GM04504 (cell line): ENCODE measurements around the gene HMGCS2.

ENCODE experiments used
- DNase-seq: peaks from one replicate; pipeline ENCODE4 v3.0.0-alpha.2; 2012; ENCODE audit warnings: low read depth

The HMGCS2 gene

DNA sequence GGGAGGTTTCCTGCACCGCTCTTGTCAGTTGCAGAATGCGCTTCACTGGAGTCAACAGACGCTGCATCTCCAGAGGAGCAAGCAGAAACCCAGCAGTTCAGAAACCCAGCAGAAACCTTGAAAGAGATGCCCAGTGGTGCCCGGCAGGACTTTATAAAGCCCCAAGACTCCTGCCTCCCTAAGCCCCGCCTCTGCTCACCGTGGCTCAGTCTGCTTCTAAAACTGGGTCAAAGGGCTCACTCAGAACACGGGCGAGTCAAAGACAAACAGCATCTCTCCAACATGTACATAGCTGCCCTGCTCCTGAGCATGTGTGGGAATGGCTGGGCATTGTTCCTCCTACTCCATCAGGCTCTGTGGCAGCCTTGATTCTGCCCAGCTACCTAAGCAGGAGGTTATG lies at the start of gene HMGCS2:
HMGCS2 (minus strand) TSS at position 128 of the 400 bp plus-strand sequence; CDS start at position 67, 61 bp downstream.
- DNase-seq = no peak

DNA sequence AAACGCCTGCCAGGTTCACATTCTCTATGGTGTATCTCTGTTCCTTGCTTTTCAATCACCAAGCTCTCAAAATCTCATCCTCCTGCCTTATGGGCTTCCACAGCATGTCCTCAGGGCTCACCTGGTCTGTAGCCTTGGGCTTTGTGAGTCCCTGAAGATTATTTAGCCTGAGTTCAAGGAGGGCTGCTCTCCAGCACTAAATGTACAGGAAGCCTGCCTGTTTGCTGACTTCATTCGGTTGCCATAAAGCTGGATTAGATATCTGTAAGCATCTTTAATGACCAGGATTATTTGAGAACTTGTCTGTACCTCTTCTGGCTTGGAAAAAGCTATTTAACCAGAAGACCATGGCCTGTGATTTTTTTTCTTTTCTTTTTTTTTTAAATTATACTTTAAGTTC lies 49.5 kb upstream of the HMGCS2 start:
- no peak for DNase-seq

DNA sequence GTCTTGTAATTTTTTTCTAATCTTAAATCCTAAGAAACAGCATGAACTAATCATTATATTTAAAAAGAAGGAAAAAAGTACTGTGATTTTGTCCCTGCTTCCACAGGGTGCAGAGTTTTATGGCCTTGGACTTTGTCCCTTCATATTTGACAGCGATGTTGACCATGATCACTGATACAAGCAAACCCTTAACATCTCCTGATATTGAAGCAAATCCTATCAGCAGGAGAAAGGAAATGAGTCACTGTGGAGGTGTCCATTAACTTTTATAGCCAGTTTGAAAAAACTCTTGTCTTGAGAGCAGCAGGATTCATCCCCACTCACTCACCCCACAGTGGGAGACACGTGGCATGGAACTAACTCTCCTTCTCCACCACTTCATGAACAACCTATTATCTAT lies 47.7 kb upstream of the HMGCS2 start:
- no peak for DNase-seq

DNA sequence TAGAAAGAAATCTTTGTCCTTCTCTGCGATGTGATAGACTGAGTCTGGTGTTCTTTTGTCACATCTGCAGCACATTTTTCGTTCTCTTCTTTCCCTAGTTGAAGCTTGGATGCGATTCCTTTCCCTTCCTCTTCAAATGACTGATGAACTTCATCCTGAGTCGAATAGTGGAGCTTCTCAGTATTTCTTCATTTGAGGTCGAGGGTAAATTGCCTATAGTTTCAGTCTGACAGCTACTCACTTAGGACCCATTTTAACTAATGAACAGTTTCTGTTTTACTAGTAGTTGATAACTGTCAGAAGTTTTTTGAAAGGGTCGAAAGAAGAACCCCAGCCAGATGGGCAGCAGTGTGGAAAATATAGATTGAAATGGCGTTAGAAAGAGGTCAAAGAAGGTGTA lies 47.2 kb upstream of the HMGCS2 start:
- DNase-seq = no peak

DNA sequence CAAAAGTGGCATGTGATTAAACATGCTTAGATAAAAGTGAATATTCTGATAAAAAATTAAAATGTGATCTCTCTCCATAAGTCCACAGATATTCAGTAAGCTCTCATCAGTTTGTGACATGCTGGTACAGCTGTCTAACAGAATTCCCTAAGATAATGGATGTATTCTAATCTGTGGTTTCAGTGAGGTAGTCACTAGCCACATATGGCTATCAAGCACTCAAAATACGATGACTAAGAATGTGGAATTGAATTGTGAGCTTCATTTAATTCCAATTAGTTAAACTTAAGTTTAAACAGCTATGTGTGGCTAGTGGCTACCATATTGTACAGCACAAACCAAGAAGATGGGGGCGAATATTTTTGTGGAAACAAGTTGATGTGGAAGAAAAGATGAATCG lies 46.7 kb upstream of the HMGCS2 start:
- DNase-seq = no peak

GRCh38 chr1:119814288-119814687 lies 45.6 kb upstream of the HMGCS2 start:
- DNase-seq = no peak

- DNase-seq = no peak
Measured at GRCh38 chr1:119811985-119812557, 43.4 kb upstream of the HMGCS2 start.

DNA sequence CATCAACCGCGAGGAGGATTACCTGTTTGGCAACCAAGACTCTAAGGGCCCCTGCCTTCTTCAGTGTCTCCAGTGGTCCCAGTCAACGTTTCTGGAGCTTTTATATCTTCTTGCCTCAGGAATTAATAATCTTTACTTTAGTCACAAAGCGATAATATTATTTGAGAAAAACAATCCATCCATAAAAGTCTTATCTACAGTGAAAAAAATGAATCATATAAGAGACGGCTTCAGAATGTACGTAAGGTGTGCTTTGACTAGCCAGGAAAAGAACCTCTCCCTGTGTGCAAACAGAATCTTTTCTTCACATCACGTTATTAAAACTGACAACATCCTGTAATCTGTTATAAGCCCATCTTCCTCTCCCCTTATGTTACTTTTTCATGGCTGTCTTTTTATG lies 42.7 kb upstream of the HMGCS2 start, which contains the start of gene REG4:
REG4 (minus strand) TSS at position 74 of the 400 bp plus-strand sequence. CDS start 2,691 bp downstream, outside the sequence.
- DNase-seq = no peak

GRCh38 chr1:119808972-119809550 lies 40.4 kb upstream of the HMGCS2 start:
- peak; percentile 24 for DNase-seq

DNA sequence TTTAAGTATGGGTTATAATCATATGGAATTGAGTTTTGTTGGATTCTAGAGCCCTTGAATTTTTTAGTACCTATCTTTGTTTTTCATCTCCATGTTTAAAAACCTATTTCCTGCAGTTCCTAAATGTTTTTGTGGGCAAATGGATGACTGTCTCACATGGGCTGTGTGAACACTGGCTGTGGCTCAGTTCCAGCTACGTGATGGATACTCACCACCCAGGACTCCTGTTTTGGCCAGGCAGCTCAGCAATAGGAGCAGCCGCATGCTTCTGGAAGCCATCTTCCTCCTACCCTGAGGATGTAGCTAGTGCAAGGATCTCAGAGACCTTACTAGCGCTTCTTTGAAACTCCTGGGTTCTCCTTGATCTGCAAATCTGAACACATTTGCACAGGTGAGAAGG lies 39.8 kb upstream of the HMGCS2 start:
- DNase-seq = peak; percentile 22

DNA sequence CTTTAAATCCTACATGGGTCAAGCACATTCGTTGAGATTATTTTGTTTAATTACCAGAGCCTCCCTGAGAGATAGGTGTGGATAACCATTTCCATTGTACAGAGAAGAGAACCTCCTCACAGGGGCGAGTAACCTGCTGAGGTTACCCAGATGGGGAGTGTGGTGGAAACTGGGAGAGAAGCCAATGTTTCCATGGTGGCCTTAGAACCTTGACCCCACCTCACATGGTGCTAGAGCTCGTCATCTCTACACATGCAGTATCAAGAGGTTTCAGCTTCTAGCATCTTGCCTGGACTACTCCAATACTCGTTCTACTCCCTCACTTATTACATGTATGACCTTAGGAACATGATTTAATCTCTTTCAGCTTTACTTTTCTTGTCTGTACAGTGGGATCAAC lies 37.8 kb upstream of the HMGCS2 start:
- DNase-seq = no peak

DNA sequence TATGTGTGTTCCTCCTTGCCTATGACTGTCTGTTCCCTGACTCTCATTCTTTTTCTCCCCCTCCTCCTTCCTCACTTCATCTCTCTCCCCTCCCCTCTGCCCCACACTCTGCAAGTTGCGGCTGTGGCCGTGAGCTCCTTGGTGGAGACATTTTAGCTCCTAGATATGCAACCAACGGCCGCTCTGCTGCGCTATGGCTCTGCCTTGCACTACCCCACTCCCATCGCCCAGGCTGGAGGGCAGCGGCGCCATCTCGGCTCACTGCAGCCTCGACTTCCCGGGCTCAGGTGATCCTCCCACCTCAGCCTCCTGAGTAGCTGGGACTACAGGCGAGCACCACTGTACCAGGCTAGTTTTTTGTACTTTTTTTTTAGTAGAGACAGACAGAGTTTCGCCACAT lies 37.0 kb upstream of the HMGCS2 start:
- DNase-seq = no peak

DNA sequence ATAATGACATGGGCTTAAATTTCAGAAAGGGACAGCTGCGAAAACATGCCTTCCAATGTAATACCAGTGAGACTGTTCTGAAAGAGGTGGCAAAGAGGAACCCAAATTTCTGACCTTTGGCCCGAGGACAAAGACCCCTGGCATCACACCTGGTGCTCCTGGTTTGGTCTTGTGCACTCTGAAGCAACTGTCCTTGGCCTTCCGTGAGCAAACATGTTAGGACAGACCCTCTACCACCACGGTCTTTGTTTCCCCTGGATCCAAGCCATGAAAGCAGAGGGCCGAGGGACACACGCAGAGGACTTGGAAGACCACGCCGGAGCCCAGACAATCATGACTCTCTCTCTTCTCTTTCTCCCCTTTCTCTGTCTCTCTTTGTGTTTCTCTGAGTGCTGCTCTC lies 36.5 kb upstream of the HMGCS2 start:
- DNase-seq = no peak

DNA sequence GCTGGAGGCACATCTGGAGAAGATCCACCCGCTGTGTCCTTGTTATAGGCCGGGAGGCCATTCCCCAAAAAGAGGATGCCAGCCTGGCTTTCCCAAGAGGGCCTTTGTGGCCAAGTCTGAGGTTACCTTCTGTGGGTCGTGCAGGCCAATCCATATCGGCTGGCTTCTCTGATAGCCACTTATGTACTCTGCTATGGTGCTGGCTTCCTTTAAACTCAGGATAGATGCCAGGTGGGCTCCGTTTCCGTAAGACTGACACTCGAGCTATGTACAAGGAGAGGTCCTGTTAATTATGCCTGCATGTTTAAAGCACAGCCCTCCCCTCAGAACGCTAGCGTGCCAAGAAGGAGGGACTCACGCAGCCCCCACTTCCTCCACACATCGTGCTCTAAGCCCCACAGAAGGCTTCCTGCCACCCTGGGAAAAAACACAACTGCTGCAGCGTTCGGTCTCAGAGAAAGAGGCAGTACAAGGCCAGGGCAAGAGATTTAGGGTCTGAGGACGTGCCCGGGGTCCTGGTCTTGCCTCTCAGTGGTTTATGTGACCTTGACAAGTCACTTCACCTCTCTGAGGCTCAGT lies 31.0 kb upstream of the HMGCS2 start:
- DNase-seq = no peak

GRCh38 chr1:119799003-119799402 lies 30.3 kb upstream of the HMGCS2 start:
- no peak for DNase-seq

- DNase-seq = no peak
Measured at GRCh38 chr1:119797606-119798005, 28.9 kb upstream of the HMGCS2 start.

DNA sequence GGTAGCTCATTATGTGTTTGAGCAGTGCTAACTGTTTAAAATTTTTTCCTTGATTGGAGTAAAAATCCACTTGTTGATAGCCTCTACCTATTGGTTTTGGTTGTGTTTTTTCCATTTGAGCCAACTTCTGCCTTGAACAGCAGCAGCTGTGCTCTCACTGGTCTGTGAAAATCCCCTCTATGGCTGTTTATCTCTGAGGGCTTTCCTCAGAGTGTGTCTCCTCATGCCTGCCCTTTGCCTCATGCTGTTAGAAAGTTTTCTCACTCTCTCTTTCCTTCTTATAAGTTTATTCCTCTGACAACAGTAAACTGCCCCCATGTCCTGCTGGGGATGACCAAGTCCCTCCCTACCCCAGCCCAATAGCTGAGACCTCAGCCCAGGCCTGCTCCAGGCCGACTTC lies 28.5 kb upstream of the HMGCS2 start:
- no peak for DNase-seq

- no peak for DNase-seq
Measured at GRCh38 chr1:119795261-119796200, 26.8 kb upstream of the HMGCS2 start.

GRCh38 chr1:119794876-119795240 lies 26.2 kb upstream of the HMGCS2 start:
- DNase-seq = no peak

GRCh38 chr1:119794230-119794875 lies 25.6 kb upstream of the HMGCS2 start:
- DNase-seq = no peak

- no peak for DNase-seq
Measured at GRCh38 chr1:119791377-119791776, 22.7 kb upstream of the HMGCS2 start.
